ENCODE measurements around the gene DUSP7.

DUSP7 gene

DNA sequence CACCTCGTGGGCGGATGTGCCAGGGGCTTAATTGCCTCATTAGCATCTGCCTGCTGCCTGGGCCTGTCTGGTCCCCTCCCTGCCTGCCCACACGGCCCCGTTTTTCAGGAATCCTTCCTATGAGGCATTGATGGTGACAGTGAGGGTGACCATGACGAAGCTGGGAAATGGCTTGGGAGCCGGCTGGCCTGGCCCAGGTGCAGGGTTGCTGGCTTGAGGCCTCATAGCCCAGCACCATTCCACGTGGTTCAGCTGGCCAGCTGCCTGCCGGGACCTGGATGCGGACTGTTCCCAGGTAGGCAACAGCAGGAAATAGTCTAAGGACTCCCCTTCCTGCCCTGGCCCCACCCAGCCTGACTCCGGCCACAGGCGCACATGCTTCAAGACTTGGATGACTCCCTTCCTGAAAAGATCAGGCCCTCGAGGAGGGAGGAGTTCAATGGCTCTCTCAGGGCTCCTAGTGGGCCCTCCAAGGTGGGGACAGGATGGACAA, 8.9 kb upstream of the DUSP7 start:
- no peak for DNase-seq

DNA sequence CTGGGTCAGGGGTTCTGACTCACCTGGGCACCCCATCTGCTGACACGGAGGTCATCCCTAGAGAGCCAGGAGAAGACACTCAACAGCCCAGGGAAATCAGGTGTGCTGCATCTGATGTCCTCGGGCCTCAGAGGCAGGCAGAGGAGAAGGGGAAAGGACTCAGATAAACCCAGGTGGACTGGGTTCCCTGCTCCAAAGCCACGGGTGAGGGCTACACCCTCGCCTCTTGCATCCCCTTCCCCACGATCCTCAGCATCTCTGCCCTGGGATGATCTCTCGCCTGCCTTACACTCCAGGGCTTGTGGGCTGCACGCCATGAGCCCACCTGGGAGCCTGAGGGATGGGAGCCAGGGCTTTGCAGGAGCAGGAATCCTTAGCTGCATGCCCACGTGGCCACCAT, 8.2 kb upstream of the DUSP7 start:
- no peak for DNase-seq

DNA sequence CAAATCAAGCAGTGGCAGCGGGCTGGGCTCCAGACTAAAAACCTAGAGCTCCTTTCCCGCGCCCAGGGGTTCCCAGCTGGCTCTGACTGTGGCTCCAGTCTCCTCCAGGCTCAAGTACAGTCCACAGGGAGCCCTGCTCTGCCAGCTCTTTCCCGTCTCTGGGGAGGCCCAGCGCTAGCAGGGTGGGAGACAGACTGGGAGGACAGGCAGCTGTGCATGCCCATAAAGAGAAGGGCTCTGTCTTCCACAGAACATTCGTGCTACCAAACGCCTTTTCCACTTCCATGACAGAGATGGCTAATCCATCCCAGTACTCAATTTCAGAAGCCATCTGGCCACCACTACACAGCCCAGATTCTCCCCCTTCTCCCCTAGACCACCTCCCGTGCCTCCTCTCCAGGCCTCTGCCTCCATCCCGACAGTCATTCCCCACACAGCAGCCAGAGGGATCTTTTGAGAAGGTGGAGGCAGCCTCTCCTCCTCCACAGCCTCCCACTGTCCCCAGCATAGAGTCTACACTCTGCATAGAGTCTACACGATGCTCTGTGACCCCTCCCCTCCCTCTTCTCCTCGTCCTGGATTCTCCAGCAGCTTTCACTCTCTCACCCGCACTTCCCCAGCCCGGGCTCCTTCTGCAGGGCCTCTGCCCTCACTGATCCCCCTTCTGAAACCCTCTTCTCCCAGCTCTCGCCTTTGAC, 6.8 kb upstream of the DUSP7 start:
- DNase-seq = no peak

- no peak for DNase-seq
Observed at GRCh38 chr3:52062505-52062904, 6.1 kb upstream of the DUSP7 start.

- DNase-seq = no peak
Observed at GRCh38 chr3:52061121-52061910, 4.9 kb upstream of the DUSP7 start.

- DNase-seq = no peak
Observed at GRCh38 chr3:52059781-52060180, 3.4 kb upstream of the DUSP7 start.

GRCh38 chr3:52057812-52058495, 1.6 kb upstream of the DUSP7 start:
- no peak for DNase-seq

DNA sequence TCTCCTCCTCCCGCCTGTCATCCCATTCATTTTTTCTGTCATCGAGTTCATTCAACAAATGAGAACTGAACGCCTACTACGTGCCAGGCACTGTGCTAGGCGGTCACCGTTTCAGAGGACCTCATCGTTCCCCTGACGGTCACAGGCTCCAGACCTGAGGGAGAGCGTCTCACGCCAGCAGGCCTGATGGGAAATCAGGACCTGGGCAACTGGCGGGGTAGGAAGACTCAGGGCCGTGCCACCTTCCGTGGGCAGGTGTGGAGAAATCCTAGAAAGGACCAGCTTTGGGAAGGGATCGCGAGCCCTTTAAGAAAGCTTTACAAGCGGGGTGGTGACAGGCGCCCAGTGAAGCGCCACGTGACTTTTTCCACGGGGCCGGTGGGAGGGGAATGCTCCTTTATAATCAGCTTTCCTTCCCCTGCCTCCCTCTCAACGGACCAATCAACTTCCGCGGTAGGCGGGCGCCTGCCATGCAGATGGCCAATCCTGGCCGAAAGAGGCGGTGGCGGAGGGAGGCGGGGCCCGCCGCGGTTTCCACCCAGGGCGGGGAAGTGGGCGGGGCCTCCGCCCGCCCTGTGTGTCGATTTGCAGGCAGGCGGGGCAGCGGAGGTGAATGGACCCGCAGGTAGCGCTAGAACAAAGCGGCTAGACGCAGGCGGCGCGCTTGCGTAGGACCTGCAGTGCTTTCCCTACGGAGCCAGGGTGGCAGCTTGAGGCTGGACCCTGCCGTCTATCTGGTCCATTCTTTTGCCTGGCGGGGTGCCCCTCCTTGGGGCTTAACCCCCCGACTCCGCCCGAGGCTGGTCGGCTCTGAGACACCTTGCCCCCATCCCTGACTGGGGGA, 819 bp upstream of the DUSP7 start:
- peak; percentile 96 to 99 for DNase-seq

- DNase-seq = no peak
Observed at GRCh38 chr3:52055537-52056351, 627 bp downstream of the DUSP7 start.

- DNase-seq = no peak
Observed at GRCh38 chr3:52054661-52055511, 1.5 kb downstream of the DUSP7 start.

DNA sequence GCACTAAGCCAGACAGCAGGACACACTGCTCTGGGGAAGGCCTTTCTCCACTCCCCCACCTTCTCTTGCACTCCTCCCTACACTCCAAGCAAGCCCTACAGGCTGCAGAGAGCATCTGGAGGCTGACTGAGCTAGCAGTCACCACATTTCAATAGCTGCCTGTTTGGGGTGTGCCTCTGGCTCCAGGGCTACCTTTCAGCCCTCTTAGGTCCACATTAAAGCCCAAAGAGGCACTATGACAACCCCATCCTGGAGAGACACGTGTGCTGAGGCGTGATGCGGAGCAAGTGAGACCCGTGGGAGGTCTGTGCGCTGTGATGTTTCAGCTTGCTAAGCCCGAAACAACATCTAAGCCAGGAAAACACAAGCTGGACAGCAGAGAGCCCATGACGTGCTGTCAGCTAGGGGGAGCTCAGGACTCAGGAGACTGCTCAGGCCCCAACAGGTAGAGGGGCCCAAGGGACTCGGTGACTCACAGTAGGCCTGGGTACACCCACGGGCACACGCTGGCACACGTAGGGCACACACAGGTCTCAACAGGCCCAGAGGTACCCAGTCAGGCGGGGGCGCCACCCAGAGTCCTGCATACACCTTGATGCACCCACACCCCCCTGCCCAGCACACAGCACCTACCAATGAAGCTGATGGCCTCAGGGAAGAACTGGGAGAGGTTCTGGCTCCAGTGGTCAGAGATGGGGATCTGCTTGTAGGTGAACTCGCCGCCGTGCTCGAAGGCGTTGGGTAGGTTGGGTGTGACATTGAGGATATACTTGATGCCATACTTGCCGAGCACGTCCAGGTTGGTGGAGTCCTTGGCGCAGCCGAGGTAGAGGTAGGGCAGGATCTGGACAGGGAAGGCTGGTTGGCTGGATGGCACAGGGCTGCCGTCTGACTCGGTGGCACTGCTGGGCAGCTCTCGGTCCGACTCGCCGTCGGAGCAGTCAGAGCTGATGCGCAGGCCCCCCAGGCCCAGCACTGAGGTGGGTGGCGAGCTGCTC, 2.8 kb downstream of the DUSP7 start:
- DNase-seq = no peak

DNA sequence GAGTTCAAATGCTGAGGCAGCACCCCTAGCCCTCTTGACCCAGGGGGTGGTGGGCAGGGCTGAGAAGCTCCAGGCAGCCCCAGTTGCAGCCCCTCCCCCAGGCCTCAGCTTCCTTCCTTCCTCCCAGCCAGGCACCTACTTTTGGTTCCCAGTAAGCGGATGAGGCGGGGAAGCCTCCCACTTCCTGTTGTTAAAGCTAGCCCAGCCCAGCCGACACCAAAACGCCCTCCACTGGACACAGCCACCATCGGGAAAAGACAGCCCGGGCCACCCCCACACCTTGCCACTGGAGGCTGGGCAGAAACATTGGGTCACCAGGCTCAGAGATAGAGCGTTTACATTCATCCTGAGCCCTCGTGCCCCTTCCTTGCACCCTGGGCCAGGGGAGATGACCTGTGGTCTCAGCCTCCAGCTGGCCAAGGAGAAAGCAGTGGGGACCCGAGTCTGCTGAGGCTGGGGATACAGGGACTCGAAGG, 3.5 kb downstream of the DUSP7 start:
- DNase-seq = no peak

DNA sequence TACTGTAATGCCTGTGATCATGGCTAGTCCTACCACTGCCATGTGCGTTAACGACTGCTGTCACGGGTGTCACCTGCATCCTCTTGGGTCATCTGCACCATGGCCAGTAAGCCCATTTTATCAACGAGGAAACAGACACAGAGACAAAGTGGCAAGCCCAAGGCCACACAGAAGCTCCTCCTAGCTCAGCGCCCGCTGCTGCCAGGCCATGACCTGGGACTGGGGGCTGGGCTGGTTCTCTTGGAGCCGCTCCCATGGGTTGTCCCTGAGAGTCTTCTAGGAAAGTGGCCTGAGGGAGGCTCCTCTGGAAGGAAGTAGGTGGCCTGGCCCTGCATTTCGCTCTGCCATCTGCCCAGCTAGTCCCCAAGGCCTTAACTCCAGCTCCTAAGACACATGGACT, 4.9 kb downstream of the DUSP7 start:
- DNase-seq = no peak

DNA sequence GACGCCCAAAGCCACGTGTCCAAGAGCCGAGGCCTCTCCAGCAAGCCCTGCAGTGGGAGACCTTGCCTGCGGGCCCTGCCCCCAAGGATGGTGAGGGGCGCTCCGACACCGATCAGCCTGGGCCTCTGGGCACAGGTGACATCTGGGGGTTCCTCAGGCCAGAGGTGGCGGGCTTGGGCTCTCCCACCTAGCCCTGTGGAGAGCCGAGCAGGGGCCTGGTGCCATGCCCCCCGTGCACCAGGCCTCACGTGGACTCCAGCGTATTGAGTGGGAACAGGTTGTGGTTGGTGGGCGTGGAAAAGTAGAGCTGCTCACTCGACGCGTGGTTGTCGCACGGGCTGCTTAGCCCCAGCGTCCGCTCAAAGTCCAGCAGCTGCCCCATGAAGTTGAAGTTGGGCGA, 5.8 kb downstream of the DUSP7 start:
- DNase-seq = no peak

DNA sequence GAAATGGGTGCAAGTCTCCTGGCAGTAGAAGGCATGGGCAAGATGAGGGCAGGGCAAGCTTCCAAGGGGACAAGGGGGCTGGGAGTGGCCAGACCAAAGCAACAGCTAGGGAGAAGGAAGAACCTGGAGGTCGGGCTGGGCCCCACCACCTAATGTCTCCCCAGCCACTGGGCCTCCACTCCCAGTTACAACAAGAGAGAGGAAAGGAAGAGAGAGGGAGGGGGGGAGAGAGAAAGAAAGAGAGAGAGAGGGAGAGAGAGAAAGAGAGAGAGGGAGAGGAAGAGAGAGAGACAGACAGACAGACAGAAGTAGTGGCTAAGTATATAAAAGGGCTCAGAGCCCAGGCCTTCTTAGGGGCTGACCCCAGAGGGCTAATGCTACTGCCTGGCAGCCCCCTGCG, 6.9 kb downstream of the DUSP7 start:
- DNase-seq = no peak

DNA sequence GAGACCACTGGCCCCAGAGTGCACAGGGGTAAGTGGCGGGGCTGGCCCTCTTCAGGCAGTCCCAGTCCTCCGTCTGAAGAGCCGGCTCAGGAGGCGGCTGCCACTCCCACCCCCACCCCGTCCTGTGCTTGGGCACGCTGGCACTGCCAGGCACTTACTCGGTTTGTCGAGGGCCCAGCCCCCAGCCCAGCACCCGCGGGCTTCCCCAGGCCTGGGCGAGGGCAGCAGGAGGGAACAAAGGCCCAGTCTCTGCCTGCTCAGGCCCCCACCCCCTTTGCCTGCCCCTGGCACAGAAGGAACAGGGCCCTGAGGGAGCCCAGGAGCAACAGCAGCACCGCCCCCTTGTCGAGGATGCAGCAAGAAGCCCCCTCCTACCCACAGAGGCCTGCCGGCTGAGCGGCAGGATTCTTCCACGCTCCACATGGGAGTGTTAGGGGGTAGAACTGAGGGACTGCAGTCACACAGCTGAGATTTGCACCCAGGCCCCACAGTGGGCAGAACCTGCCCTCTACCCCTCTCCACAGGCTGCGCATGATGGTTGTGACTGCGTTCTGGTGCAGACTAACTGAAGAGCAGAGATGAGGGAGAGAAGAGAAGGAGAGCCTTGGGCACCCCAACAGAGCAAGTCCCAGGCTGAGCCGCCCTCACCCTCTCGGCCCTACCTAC, 8.9 kb downstream of the DUSP7 start:
- DNase-seq = no peak

DNA sequence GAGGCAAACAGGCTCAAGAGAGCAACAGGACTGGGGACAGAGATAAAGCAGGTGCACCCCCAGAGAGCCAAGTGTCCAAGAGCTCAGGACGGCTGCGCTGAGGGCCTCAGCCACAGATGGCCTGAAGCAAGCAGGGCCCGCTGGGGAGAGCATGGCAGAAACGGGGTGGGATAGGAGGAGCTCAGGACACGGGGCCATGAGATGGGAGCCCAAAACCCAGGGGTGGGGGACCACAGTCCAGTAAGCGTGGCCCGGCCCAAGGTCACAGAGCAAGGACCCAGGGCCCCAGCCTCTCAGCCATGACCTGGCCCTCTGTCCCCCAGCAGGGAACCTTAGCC, 9.5 kb downstream of the DUSP7 start:
- DNase-seq = no peak

DNA sequence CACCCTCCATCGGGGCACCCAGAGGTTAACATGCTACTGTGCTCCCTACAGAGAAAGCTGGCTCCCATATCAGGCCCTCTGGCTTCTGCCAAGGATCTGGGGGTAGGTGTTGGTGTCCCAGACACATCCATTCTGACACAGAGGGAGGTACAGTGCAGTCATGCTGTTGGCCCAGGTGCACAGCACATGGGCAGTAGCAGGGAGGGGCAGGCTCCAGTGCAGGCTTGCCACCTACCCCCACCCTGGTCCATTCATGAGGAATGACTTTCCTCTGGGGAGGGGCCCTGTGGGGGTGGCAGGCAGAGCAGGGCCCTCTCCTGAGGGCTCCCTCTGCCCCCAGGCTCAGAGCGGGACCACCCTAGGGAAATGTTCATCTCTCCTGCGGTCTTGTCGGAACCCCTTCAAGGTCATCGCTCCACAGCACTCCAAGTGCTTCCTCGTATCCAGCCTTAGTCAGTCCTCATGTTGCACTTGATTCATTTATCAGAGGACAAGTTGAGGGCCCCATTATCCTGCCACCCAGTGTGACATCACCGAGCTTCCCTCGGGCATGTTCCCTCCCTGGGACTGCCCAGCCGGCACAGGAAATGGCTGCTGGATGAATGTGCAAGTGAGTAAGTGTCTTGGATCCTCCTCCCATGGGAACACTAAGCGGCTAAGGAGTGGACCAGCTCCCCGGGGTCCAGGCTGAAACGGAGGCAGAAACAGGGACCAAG, 10.0 kb downstream of the DUSP7 start:
- no peak for DNase-seq

Data from cerebellar nuclear complex (tissue), 1 donor.